OCI-LY7 (cell line): ENCODE measurements around the gene TRPV6. TPM values are rescaled to one million over a fixed set of nuclear protein-coding genes. Genes with fewer than 3 reads are reported as not detected.

Experiments
- BruUV-seq: library from RNA; stranded (reverse); fragments of 400-500 nt; replicated peaks from 2 replicates; lab custom pipeline; 2021; lab: Mats Ljungman, UMichigan
- CTCF ChIA-PET: fragments of 300-600 bp; sonication (Branson Sonifier 250); formaldehyde crosslinking; loops from one replicate; lab custom pipeline; 2022; ENCODE audit warnings: antibody characterized with exemption; ENCODE audit not compliant: unreplicated experiment; lab: Charles Lee
- POLR2A ChIA-PET: fragments of 300-600 bp; sonication (Branson Sonifier 250); formaldehyde crosslinking; loops from one replicate; lab custom pipeline; 2022; ENCODE audit warnings: antibody characterized with exemption; lab: Charles Lee
- DNase-seq: peaks from one replicate; pipeline ENCODE4 v3.0.0-alpha.2; 2015; ENCODE audit warnings: low spot score
- H2AFZ ChIP-seq: fragments of 200-600 bp; sonication (generic), shearing (Covaris generic); 2 replicates; pipeline ENCODE4 v1.6.1; 2014; ENCODE audit warnings: mild to moderate bottlenecking, antibody characterized with exemption, low read length, moderate library complexity
- H3K27ac ChIP-seq: fragments of 200-600 bp; sonication (generic); 2 replicates; pipeline ENCODE4 v1.5.1; 2014; ENCODE audit warnings: mixed run types, low read depth, mild to moderate bottlenecking, moderate library complexity, low read length, inconsistent platforms; ENCODE audit not compliant: poor library complexity, severe bottlenecking
- H3K36me3 ChIP-seq: fragments of 200-600 bp; sonication (generic); 2 replicates; pipeline ENCODE4 v1.6.1; 2014; ENCODE audit warnings: mild to moderate bottlenecking, antibody characterized with exemption, low read length, moderate library complexity, mixed read lengths; ENCODE audit not compliant: insufficient read depth
- H3K4me1 ChIP-seq: fragments of 200-600 bp; sonication (generic); 2 replicates; pipeline ENCODE4 v1.5.1; 2014; ENCODE audit warnings: mild to moderate bottlenecking, low read length; ENCODE audit not compliant: insufficient read depth, poor library complexity, severe bottlenecking
- H3K4me2 ChIP-seq: fragments of 200-600 bp; sonication (generic); 2 replicates; pipeline ENCODE4 v1.6.1; 2014; ENCODE audit warnings: mild to moderate bottlenecking, low read length
- H3K4me3 ChIP-seq: fragments of 200-600 bp; sonication (generic); 2 replicates; pipeline ENCODE4 v1.5.1; 2014; ENCODE audit warnings: mild to moderate bottlenecking, low read depth, low read length; ENCODE audit not compliant: poor library complexity, severe bottlenecking
- H3K79me2 ChIP-seq: fragments of 200-600 bp; sonication (generic); 2 replicates; pipeline ENCODE4 v1.6.1; 2016; ENCODE audit warnings: low read depth, mild to moderate bottlenecking, low read length, moderate library complexity, mixed read lengths; ENCODE audit not compliant: insufficient read depth
- H3K9me2 ChIP-seq: fragments of 200-600 bp; sonication (generic); 2 replicates; pipeline ENCODE4 v1.6.1; 2016; ENCODE audit warnings: mild to moderate bottlenecking, low read length, mixed read lengths; ENCODE audit not compliant: insufficient read depth
- H3K9me3 ChIP-seq: fragments of 200-600 bp; sonication (generic); 2 replicates; pipeline ENCODE4 v1.6.1; 2014; ENCODE audit warnings: mild to moderate bottlenecking, mixed run types, low read length, mixed read lengths
- H4K20me1 ChIP-seq: fragments of 200-600 bp; sonication (generic); 2 replicates; pipeline ENCODE4 v1.6.1; 2014; ENCODE audit warnings: mild to moderate bottlenecking, antibody characterized with exemption, low read length, moderate library complexity, mixed read lengths; ENCODE audit not compliant: insufficient read depth
- EZH2phosphoT487 ChIP-seq: fragments of 200-600 bp; sonication (generic); IDR thresholded peaks from 2 replicates; pipeline ENCODE4 v1.6.1; 2018; ENCODE audit warnings: low read depth, borderline replicate concordance, mild to moderate bottlenecking, mixed run types, antibody characterized with exemption, low read length, moderate library complexity, mixed read lengths
- intact Hi-C: fragments of 100-400 bp; cut with micrococcal nuclease; formaldehyde crosslinking; loops from one replicate; pipeline ENCODE4 v1.10.0; 2022; ENCODE audit not compliant: unreplicated experiment
- total RNA-seq, 2 experiments: library from RNA; depleted of rRNA in 1 of 2; stranded (reverse); fragments of >200 nt in 1 of 2; shearing (Covaris generic) in 1 of 2; gene quantifications; 2 replicates each; pipeline ENCODE4 v1.2.3, GENCODE V29; 2014 to 2022
- TF ChIP-seq, protein P1 (sequence below): fragments of 200-600 bp; sonication (generic); conservative IDR thresholded peaks from 2 replicates; pipeline ENCODE4 v1.5.1; 2014; ENCODE audit warnings: mild to moderate bottlenecking, antibody characterized with exemption, low read length, moderate library complexity, mixed read lengths

The TRPV6 gene
- total RNA-seq, 2 experiments from 2014 or later = not detected

DNA sequence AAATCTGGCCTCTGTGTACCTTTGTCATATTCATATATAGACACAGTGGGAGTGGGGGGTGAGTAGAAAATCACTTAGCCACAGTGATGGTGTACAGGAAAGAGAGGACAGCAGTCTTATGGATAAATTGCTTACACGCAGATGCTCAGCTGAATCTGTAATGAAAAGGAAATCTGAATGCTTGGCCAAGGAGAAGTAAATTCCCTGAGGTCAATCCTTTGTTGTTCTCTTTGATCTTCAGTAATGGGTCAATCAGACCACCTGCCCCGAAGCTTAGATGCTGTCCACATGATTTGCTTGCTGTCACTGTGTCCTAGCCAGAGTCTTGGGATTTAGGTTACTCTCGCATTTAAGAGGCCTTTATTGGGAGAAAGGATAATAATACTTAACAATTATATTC lies 49.1 kb downstream of the TRPV6 start:
- Histone ChIP-seq H3K36me3 (no peaks in the 10 kb centered on the region), H3K27ac (no peak overlapping the region), H3K4me3 (no peak overlapping the region), H3K4me2 (no peak overlapping the region), H3K4me1 (no peaks in the 10 kb centered on the region), H4K20me1 (no peaks in the 10 kb centered on the region), H3K79me2 (no peaks in the 10 kb centered on the region), H3K9me3 (no peaks in the 10 kb centered on the region), H3K9me2 (no peaks in the 10 kb centered on the region), H2AFZ (no peak overlapping the region)
- BruUV-seq = no TSS peak
- TF ChIP-seq EZH2phosphoT487 = no peak
- TF ChIP-seq, protein P1, sequence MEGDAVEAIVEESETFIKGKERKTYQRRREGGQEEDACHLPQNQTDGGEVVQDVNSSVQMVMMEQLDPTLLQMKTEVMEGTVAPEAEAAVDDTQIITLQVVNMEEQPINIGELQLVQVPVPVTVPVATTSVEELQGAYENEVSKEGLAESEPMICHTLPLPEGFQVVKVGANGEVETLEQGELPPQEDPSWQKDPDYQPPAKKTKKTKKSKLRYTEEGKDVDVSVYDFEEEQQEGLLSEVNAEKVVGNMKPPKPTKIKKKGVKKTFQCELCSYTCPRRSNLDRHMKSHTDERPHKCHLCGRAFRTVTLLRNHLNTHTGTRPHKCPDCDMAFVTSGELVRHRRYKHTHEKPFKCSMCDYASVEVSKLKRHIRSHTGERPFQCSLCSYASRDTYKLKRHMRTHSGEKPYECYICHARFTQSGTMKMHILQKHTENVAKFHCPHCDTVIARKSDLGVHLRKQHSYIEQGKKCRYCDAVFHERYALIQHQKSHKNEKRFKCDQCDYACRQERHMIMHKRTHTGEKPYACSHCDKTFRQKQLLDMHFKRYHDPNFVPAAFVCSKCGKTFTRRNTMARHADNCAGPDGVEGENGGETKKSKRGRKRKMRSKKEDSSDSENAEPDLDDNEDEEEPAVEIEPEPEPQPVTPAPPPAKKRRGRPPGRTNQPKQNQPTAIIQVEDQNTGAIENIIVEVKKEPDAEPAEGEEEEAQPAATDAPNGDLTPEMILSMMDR = no peak
- no peak for DNase-seq
- intact Hi-C loops = no loop called here
- ChIA-PET CTCF (no interaction called here), POLR2A (no interaction called here)

DNA sequence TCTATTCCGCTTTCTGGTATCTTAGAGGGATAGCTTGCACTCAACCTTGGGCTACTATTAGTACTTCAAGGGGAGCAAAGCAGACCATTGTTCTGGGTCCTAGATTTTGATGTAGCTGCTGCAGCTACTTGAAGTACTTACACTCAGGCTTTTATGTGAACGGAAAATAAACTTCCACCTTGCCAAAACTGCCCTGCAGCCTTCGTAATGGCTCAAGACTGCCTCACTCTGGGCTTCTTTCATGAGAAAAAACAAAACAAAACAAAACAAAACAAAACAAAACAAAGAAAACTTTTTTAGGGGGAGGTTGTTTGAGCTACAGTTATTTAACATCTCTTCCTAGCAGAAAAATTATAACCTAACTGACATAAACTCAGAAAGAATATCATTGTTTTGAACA lies 50.1 kb downstream of the TRPV6 start:
- POLR2A ChIA-PET = interaction anchor here (0.7 to 1.1 kb wide), 2 partner anchors 17 to 18 kb away, joined by 3 read pairs; no protein-coding TSS in a partner anchor
- no peaks in the 10 kb centered on the region for H3K36me3 ChIP-seq
- no peaks in the 10 kb centered on the region for H3K4me1 ChIP-seq
- CTCF ChIA-PET = no interaction called here
- BruUV-seq = no TSS peak
- H3K9me3 ChIP-seq = no peaks in the 10 kb centered on the region
- H3K79me2 ChIP-seq = no peaks in the 10 kb centered on the region
- no peak overlapping the region for H3K4me2 ChIP-seq
- H3K27ac ChIP-seq = no peak overlapping the region
- no peak for DNase-seq
- TF ChIP-seq, protein P1 = peak; percentile 55
- TF ChIP-seq EZH2phosphoT487 = no peak
- H3K9me2 ChIP-seq = no peaks in the 10 kb centered on the region
- H3K4me3 ChIP-seq = no peak overlapping the region
- H2AFZ ChIP-seq = no peak overlapping the region
- intact Hi-C loops = no loop called here
- H4K20me1 ChIP-seq = no peaks in the 10 kb centered on the region

GRCh38 chr7:142833174-142834048 lies 52.1 kb downstream of the TRPV6 start:
- TF ChIP-seq EZH2phosphoT487 = no peak
- intact Hi-C loops = no loop called here
- H3K27ac ChIP-seq = no peak overlapping the region
- no peak for DNase-seq
- H3K4me3 ChIP-seq = no peak overlapping the region
- H4K20me1 ChIP-seq = no peaks in the 10 kb centered on the region
- POLR2A ChIA-PET = no interaction called here
- CTCF ChIA-PET = no interaction called here
- no peaks in the 10 kb centered on the region for H3K4me1 ChIP-seq
- BruUV-seq = no TSS peak
- no peaks in the 10 kb centered on the region for H3K9me3 ChIP-seq
- H3K79me2 ChIP-seq = no peaks in the 10 kb centered on the region
- H3K4me2 ChIP-seq = no peak overlapping the region
- no peak overlapping the region for H2AFZ ChIP-seq
- H3K36me3 ChIP-seq = no peaks in the 10 kb centered on the region
- no peaks in the 10 kb centered on the region for H3K9me2 ChIP-seq
